GM12878 (cell line): ENCODE data around the gene OTUB1. TPM values are rescaled to one million over a fixed set of nuclear protein-coding genes. Genes with fewer than 3 reads are reported as not detected.

ENCODE experiments used
- CEBPB ChIP-seq, 2 experiments: fragments of 150-350 bp in 1 of 2; IDR thresholded peaks; 2 replicates each; pipeline ENCODE4 v1.6.1; 2012 to 2014; ENCODE audit warnings: low read depth in 2 of 2, low read length in 2 of 2, borderline replicate concordance in 1 of 2, inconsistent platforms in 1 of 2
- E2F8 ChIP-seq: fragments of 450-650 bp; IDR thresholded peaks from 2 replicates; pipeline ENCODE4 v1.6.1; 2018; ENCODE audit warnings: mild to moderate bottlenecking, low read depth, moderate library complexity; ENCODE audit not compliant: partially characterized antibody
- IRF3 ChIP-seq: fragments of 450-650 bp; IDR thresholded peaks from 2 replicates; pipeline ENCODE4 v1.6.1; 2014; ENCODE audit warnings: mild to moderate bottlenecking
- MAX ChIP-seq: IDR thresholded peaks from 2 replicates; pipeline ENCODE4 v1.6.1; 2012; ENCODE audit warnings: low read depth, low read length, improper control_type of control experiment
- MTA2 ChIP-seq: fragments of 450-650 bp; IDR thresholded peaks from 2 replicates; pipeline ENCODE4 v1.6.1; 2016; ENCODE audit warnings: low read depth, mild to moderate bottlenecking, moderate library complexity
- RFX5 ChIP-seq: IDR thresholded peaks from 2 replicates; pipeline ENCODE4 v1.6.1; 2011; ENCODE audit warnings: low read depth, low read length, improper control_type of control experiment
- USF2 ChIP-seq: IDR thresholded peaks from 2 replicates; pipeline ENCODE4 v1.6.1; 2011; ENCODE audit warnings: low read depth, low read length, improper control_type of control experiment, borderline replicate concordance
- YBX1 ChIP-seq: fragments of 450-650 bp; IDR thresholded peaks from 2 replicates; pipeline ENCODE4 v1.6.1; 2016; ENCODE audit warnings: antibody characterized with exemption
- polyA plus RNA-seq, 11 experiments: library from polyadenylated mRNA; depleted of rRNA in 4 of 11; unstranded in 6 of 11; stranded (reverse) in 5 of 11; fragments of >200 nt; fragmentation: Nextera tagmentation in 4 of 11; fragmentation: Illumina TruSeq in 1 of 11; extraction: Ambion mirVana in 4 of 11; extraction: Trizol in 1 of 11; gene quantifications; 1 replicate in 1 of 11; 2 replicates in 10 of 11; pipeline versions ENCODE4 v1.2.1 to v1.2.3, GENCODE V29; 2011 to 2016; ENCODE audit warnings: inconsistent platforms in 2 of 11, missing spikeins in 2 of 11, low read depth in 1 of 11
- total RNA-seq, 4 experiments: library from RNA; depleted of rRNA in 3 of 4; stranded (reverse); fragments of >200 nt in 3 of 4; fragmentation: Illumina TruSeq in 1 of 4; extraction: Trizol in 1 of 4; gene quantifications; 2 replicates each; pipeline versions ENCODE4 v1.2.1 to v1.2.3, GENCODE V29; 2013 to 2021

OTUB1 gene
- total and polyA plus RNA-seq, 10 of the 15 experiments (the other 5 are each of a cell fraction or from before 2014, with no cell fraction given), result 49.6 to 225 (median 131) TPM

GRCh38 chr11:63985812-63986155, 454 bp upstream of the OTUB1 start (continued):
- TF ChIP-seq E2F8 (no peak), MTA2 (no peak), CEBPB (IDR thresholded peaks at IDR 0.05; ENCODE audit: borderline replicate concordance in 1 of 2, low read depth in 2 of 2, low read length in 2 of 2) (no peak), YBX1 (no peak), RFX5 (no peak), IRF3 (no peak), USF2 (no peak), MAX (no peak)
